ENCODE measurements around the gene NFATC2IP. TPM values are rescaled to one million over a fixed set of nuclear protein-coding genes. Genes with fewer than 3 reads are reported as not detected.

The NFATC2IP gene
- total RNA-seq, 1 donor from 2014 or later: 26.0 TPM

DNA sequence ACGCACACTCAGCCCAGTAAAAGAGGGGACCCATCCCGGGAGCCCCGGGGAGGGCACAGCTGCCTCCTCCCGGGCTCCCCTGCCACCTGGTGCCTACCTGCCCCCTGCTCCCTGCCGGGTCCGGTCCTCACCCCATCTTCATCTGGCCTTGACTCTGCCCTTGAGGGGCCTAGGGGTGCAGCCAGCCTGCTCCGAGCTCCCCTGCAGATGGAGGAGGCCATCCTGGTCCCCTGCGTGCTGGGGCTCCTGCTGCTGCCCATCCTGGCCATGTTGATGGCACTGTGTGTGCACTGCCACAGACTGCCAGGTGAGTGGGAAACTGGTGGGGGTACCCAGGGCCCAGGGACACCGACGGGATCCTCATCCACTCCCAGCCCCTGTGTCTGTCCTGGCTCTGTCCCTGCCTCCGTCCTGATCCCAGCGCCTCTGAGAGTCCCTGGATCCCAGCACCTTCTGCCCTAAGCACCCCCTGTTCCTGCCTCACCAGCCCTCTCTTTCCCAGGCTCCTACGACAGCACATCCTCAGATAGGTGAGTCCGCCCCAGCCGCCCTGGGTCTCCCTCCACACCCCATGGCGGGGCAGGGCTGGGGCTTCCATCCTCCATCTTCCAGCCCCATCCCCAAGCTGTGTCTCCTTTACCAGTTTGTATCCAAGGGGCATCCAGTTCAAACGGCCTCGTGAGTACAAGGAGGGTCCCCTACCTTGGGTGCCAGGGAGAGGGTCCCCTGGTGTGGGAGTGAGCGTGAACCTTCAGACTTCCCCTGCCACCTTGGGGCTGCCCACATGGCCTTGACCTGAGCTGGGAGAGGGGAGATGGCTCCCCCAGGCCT lies 34.7 kb downstream of the NFATC2IP start:
- Histone ChIP-seq H3K27me3 (no peaks in the 10 kb centered on the region), H3K9me3 (peaks cover 4% of the 10 kb centered on the region), H3K27ac (no peak overlapping the region), H3K36me3 (peaks cover 0 to 64% of the 10 kb centered on the region in 2 donors), H3K4me3 (peak overlapping the region in 1 of 2 donors; percentile 24), H3K4me1 (no peaks in the 10 kb centered on the region)
- intact Hi-C loops (cut with DNase I): no loop called here
- DNase-seq (ENCODE audit: extremely low spot score in 2 of 2): no peak
- no peak for TF ChIP-seq POLR2AphosphoS5 (IDR thresholded peaks at IDR 0.05; ENCODE audit: insufficient read depth in 1 of 2, low read depth in 1 of 2)
- no peak for TF ChIP-seq CTCF (IDR thresholded peaks at IDR 0.05)
- TF ChIP-seq POLR2A (IDR thresholded peaks at IDR 0.05): no peak

DNA sequence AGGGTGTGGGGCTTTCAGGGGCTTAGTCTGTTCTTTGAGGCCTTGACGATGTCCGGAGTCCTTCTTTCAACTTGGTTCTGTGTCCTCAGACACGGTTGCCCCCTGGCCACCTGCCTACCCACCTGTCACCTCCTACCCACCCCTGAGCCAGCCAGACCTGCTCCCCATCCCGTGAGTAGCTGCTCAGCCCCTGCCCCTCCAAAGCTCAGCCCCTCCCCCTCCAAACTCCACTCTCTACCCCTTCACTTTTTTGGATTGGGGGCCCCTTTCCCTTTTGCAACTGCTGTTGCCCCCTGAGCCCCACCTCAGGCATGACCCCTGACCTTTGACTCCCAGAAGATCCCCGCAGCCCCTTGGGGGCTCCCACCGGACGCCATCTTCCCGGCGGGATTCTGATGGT lies 35.3 kb downstream of the NFATC2IP start:
- no peak for DNase-seq (ENCODE audit: extremely low spot score in 2 of 2)
- TF ChIP-seq POLR2A (IDR thresholded peaks at IDR 0.05) (no peak), CTCF (IDR thresholded peaks at IDR 0.05) (no peak), POLR2AphosphoS5 (IDR thresholded peaks at IDR 0.05; ENCODE audit: insufficient read depth in 1 of 2, low read depth in 1 of 2) (no peak)
- H3K9me3 ChIP-seq: peaks cover 4% of the 10 kb centered on the region
- H3K27me3 ChIP-seq: no peaks in the 10 kb centered on the region
- intact Hi-C loops (cut with DNase I): no loop called here
- H3K36me3 ChIP-seq: peaks cover 0 to 57% of the 10 kb centered on the region in 2 donors
- no peak overlapping the region for H3K27ac ChIP-seq
- H3K4me3 ChIP-seq: peak overlapping the region in 1 of 2 donors; percentile 24
- H3K4me1 ChIP-seq: no peaks in the 10 kb centered on the region

- no peak overlapping the region for H3K27ac ChIP-seq
- intact Hi-C loops (cut with DNase I): no loop called here
- H3K4me1 ChIP-seq: no peaks in the 10 kb centered on the region
- peaks cover 0 to 53% of the 10 kb centered on the region in 2 donors for H3K36me3 ChIP-seq
- no peak for DNase-seq (ENCODE audit: extremely low spot score in 2 of 2)
- H3K9me3 ChIP-seq: peaks cover 4% of the 10 kb centered on the region
- no peak for TF ChIP-seq CTCF (IDR thresholded peaks at IDR 0.05)
- TF ChIP-seq POLR2A (IDR thresholded peaks at IDR 0.05): no peak
- no peak for TF ChIP-seq POLR2AphosphoS5 (IDR thresholded peaks at IDR 0.05; ENCODE audit: insufficient read depth in 1 of 2, low read depth in 1 of 2)
- no peaks in the 10 kb centered on the region for H3K27me3 ChIP-seq
- peak overlapping the region in 1 of 2 donors; percentile 24 for H3K4me3 ChIP-seq
These were observed 35.8 kb downstream of the NFATC2IP start for GRCh38 chr16:28986492-28986891.

- Histone ChIP-seq H3K4me3 (no peak overlapping the region), H3K9me3 (peaks cover 4% of the 10 kb centered on the region), H3K4me1 (no peaks in the 10 kb centered on the region), H3K27me3 (no peaks in the 10 kb centered on the region), H3K27ac (no peak overlapping the region), H3K36me3 (peaks cover 0 to 45% of the 10 kb centered on the region in 2 donors)
- TF ChIP-seq POLR2A (IDR thresholded peaks at IDR 0.05) (no peak), CTCF (IDR thresholded peaks at IDR 0.05) (no peak), POLR2AphosphoS5 (IDR thresholded peaks at IDR 0.05; ENCODE audit: insufficient read depth in 1 of 2, low read depth in 1 of 2) (no peak)
- intact Hi-C loops (cut with DNase I): no loop called here
- DNase-seq (ENCODE audit: extremely low spot score in 2 of 2): no peak
These were observed 36.6 kb downstream of the NFATC2IP start for GRCh38 chr16:28987170-28987853.
